Muscle layer of duodenum (tissue), 2 donors: ENCODE results near the gene ADCY3.

Source experiments
- H3K27ac ChIP-seq: one replicate; pipeline ENCODE4 v1.7.0; 2013; ENCODE audit warnings: mild to moderate bottlenecking, low read length
- H3K27me3 ChIP-seq: one replicate; pipeline ENCODE4 v1.7.0; 2013; ENCODE audit warnings: low read depth, mild to moderate bottlenecking, control low read depth, low read length
- H3K36me3 ChIP-seq, 2 donors: one replicate each; pipeline ENCODE4 v1.7.0; 2013; ENCODE audit warnings: low read length in 2 of 2, control low read depth in 1 of 2, mild to moderate bottlenecking in 1 of 2; ENCODE audit not compliant: insufficient read depth in 2 of 2, control insufficient read depth in 1 of 2
- H3K4me1 ChIP-seq, 2 donors: one replicate each; pipeline ENCODE4 v1.7.0; 2013; ENCODE audit warnings: low read length in 2 of 2, mild to moderate bottlenecking in 2 of 2, control low read depth in 1 of 2, moderate library complexity in 1 of 2; ENCODE audit not compliant: insufficient read depth in 2 of 2, control insufficient read depth in 1 of 2
- H3K4me3 ChIP-seq, 2 donors: one replicate each; pipeline ENCODE4 v1.7.0; 2013; ENCODE audit warnings: low read length in 2 of 2, low read depth in 1 of 2, mild to moderate bottlenecking in 1 of 2
- H3K9me3 ChIP-seq, 2 donors: one replicate each; pipeline ENCODE4 v1.7.0; 2013; ENCODE audit warnings: low read length in 2 of 2, control low read depth in 1 of 2, mild to moderate bottlenecking in 1 of 2; ENCODE audit not compliant: control insufficient read depth in 1 of 2
- donor health status: healthy.

The ADCY3 gene

DNA sequence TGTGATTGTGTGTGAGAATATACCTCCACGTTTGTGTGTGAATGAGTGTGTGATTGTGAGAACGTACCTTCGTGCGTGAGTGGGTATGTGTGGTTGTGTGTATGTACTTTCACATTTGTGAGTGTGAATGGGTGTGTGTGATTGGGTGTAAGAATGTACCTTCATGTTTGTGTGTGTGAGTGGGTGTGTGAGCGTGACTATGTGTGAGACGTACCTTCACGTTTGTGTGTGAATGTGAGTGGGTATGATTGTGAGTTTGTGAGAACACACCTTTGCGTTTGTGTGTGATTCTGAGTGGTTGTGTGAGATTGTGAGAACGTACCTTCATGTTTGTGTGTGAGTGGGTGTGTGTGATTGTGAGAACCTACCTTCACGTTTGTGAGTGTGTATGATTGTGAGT lies 5.8 kb upstream of the ADCY3 start:
- Histone ChIP-seq H3K36me3 (no peaks in the 10 kb centered on the region), H3K27ac (no peak overlapping the region), H3K27me3 (no peaks in the 10 kb centered on the region), H3K9me3 (no peaks in the 10 kb centered on the region), H3K4me1 (peaks cover 0 to 3% of the 10 kb centered on the region in 2 donors), H3K4me3 (no peak overlapping the region)

DNA sequence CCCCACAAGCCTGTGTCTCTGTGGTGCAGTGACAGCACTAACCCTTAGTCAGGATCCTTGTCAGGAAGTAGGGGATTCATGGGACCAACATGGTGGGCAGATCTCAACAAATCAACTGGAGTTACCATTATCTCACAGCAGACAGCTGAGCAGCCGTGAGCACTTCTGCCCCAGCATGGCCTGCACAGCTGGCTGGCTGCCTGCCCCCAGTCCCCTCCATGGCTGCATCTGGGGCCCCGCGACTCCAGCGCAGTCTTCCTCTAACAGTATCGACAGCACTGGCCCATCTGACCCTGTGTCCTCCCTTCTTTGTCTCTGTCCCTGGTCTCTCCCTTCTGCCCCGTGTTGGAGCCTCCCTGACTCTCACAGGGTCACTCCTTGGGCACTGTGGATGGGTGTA lies 4.7 kb upstream of the ADCY3 start:
- no peaks in the 10 kb centered on the region for H3K36me3 ChIP-seq
- no peaks in the 10 kb centered on the region for H3K27me3 ChIP-seq
- no peak overlapping the region for H3K4me3 ChIP-seq
- no peaks in the 10 kb centered on the region for H3K9me3 ChIP-seq
- no peak overlapping the region for H3K27ac ChIP-seq
- H3K4me1 ChIP-seq = peaks cover 0 to 7% of the 10 kb centered on the region in 2 donors

DNA sequence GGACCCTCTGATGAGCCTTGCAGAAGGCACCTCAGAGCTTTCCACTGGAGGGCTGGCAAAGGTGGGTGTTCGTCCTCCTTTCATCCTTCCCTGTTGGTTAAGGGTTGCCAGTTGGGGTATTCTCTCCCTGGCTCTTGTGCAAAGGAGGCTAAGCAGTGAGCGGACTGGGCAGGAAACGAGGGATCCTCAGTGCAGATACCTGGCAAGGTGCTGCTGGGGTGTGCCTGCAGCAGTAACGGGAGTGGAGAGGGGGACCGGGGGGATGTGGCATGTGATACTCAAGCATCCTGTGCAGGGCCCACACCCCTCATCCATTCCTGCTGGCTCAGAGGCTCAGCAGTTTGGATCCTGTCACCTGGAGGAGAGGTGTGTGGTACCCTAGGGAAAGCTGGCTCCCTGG lies 4.2 kb upstream of the ADCY3 start:
- Histone ChIP-seq H3K36me3 (no peaks in the 10 kb centered on the region), H3K27ac (no peak overlapping the region), H3K4me3 (no peak overlapping the region), H3K9me3 (no peaks in the 10 kb centered on the region), H3K27me3 (no peaks in the 10 kb centered on the region), H3K4me1 (peaks cover 0 to 8% of the 10 kb centered on the region in 2 donors)

DNA sequence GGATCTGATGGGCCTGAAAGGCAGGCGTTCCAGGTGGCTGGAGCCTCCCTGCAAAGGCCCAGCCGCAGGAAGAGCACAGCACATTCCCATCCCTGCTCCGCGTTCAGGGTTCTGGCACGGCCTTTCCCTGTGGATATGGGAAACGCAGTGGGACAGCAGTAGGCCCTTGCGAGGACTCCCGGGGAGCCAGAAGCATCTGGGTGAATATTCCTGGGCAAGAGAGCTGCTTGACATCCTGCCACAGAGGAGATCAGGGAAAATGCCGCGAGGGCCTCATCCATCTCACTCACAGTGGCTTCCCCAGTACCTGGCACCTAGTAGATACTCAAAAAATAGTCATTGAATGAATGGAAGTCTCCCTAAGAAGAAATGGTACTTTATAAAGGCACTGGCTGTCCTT lies 3.1 kb upstream of the ADCY3 start:
- H3K9me3 ChIP-seq = no peaks in the 10 kb centered on the region
- H3K4me3 ChIP-seq = no peak overlapping the region
- H3K36me3 ChIP-seq = no peaks in the 10 kb centered on the region
- H3K27me3 ChIP-seq = peaks cover 1% of the 10 kb centered on the region
- H3K27ac ChIP-seq = no peak overlapping the region
- peaks cover 0 to 19% of the 10 kb centered on the region in 2 donors for H3K4me1 ChIP-seq

DNA sequence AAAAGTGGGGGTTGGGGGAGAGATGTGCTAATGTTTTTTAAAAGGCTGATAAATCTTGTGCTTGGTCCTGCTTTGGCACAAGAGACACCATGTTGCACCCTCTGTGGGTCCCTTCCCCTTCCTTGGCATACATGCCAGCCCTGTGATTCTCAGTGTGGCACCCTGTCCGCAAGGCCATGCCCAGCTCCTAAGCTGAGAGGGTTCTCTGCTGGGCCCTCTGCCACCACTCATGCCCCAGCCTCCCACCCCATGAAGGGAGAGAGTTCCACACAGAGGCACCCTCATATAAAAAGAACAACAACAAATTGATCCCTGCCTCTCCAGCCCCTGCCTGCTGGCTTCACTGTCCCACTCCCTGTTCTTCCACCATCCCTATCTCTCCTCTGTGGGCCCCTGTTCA lies 2.5 kb upstream of the ADCY3 start:
- H3K27me3 ChIP-seq = peaks cover 3% of the 10 kb centered on the region
- H3K4me1 ChIP-seq = peaks cover 0 to 24% of the 10 kb centered on the region in 2 donors
- H3K27ac ChIP-seq = no peak overlapping the region
- no peak overlapping the region for H3K4me3 ChIP-seq
- no peaks in the 10 kb centered on the region for H3K36me3 ChIP-seq
- no peaks in the 10 kb centered on the region for H3K9me3 ChIP-seq

DNA sequence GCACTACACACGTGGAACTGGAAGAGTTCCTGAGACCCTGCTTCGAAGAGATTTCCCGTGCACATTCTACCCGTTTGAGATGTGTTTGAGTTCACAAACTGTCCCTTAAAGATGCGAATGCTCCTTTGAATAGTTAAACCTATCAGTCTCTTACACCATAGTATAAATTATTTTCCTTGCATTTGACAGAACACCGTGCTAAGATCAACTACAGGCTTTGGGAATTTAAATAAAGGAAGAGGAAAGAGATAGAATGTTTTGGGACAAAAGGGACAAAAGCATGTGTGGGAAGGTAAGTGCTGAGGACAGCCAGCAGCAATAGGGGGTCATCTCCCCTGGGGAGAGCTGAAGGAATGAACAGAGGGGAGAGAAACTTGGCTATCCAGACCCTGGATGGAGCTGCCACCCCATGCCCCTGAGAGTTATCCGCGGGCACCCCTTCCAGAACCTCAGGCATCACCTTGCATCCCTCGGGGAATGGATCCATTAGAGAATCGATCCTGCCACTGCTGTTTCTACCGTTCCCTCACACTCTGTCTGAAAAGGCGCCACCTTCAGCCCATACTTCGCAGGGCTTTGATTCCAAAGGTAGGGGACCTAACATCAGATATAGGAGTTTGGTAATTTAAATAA lies 888 bp upstream of the ADCY3 start:
- H3K4me1 ChIP-seq = peaks cover 0 to 27% of the 10 kb centered on the region in 2 donors
- H3K27ac ChIP-seq = no peak overlapping the region
- no peaks in the 10 kb centered on the region for H3K9me3 ChIP-seq
- peak overlapping the region; percentile 56 to 65 for H3K4me3 ChIP-seq
- no peaks in the 10 kb centered on the region for H3K36me3 ChIP-seq
- H3K27me3 ChIP-seq = peaks cover 3% of the 10 kb centered on the region

DNA sequence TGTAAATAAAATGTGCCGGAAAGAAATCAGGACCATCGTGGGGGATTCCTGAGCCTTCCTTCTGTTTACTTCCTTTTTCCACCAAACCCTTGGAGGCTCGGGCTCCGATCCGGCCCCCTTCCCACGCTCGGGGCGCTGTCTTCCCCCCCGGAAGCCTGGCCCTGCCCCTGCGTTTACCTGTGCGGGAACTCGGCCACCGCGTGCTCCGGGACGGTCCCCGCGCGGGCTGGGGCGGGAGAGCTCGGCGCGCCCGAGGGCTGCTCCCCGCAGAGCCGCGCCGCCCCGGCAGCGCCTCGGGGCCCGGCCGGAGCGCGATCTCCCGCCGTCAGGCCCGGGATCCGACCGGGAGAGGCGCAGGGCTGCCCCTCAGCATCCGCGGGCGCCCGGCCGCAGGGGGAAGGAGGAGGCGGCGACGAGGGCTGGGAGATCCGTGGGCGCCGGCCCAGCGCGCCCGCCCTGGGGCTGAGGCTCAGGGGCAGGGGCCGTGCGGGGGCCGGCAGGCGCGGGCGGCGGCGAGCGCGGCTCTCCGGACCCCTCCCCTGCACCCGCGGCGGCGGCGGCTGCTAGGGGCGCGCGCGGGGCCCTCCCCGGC lies 435 bp downstream of the ADCY3 start:
- H3K36me3 ChIP-seq = no peaks in the 10 kb centered on the region
- H3K27ac ChIP-seq = peak overlapping the region; percentile 43
- peaks cover 0 to 27% of the 10 kb centered on the region in 2 donors for H3K4me1 ChIP-seq

DNA sequence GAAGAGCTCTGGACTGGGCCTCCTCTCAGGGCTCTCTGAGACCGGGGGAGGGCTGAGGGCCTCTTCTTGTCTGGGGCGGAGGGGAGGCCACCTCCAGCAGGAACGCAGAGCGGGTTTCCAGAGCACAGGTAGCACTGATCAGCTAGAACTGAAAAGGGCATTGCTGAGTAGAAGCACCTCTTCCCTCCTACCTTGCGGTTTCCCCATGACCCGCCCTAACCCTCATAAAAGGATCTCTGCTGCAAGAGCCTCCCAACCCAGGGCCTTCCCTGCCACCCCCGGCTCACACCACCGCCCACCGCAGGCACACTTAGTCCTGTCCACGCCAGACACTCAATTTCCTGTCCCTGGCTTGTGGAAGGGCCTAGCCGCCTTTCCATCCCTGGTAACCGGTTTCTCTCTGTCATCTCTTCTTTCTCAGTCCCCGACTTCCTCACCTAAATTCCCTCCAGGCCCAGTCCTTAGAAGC lies 966 bp downstream of the ADCY3 start:
- peak overlapping the region; percentile 61 to 67 for H3K4me3 ChIP-seq
- H3K9me3 ChIP-seq = no peaks in the 10 kb centered on the region
- peak overlapping the region; percentile 43 for H3K27ac ChIP-seq
- H3K27me3 ChIP-seq = peaks cover 3% of the 10 kb centered on the region
- peaks cover 0 to 27% of the 10 kb centered on the region in 2 donors for H3K4me1 ChIP-seq
- no peaks in the 10 kb centered on the region for H3K36me3 ChIP-seq

More for the DNA sequence above, 435 bp downstream of the ADCY3 start:
- peaks cover 3% of the 10 kb centered on the region for H3K27me3 ChIP-seq
- H3K9me3 ChIP-seq = no peaks in the 10 kb centered on the region
- peak overlapping the region; percentile 61 to 67 for H3K4me3 ChIP-seq

DNA sequence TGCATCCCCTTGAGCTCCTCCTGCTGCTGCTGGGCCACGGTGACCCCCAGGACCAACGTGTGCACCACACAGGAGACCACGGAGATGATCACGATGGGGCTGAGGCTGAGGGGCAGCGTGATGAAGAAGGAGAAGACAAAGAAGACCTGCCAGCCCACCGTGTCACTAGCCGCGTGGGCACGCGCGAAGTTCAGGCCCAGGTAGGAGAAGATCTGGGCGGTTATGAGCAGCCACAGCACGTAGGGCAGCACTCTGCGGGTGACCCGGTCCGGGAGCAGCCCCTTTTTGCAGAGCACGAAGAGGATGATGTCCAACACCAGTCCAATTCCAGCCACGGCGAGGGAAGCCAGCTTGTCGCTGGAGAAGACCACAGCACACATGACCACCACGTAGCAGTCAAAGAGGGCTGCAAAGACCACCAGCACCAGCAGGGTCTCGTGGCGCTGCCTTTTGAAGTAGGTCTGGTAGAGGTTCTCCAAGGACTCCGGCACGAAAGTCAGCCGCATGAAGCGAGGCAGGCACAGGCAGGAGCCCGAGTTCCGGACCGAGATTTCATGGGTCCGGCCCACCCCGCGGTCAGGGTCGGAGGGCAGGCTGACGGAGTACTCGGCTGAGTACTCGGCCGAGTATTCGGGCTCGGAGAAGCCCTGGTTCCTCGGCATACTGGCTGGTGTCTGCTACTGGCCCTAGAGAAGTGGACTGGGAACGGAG lies 1.6 kb downstream of the ADCY3 start:
- H3K27me3 ChIP-seq = peaks cover 3% of the 10 kb centered on the region
- H3K27ac ChIP-seq = no peak overlapping the region
- H3K4me3 ChIP-seq = peak overlapping the region; percentile 61 to 67
- peaks cover 0 to 29% of the 10 kb centered on the region in 2 donors for H3K4me1 ChIP-seq
- no peaks in the 10 kb centered on the region for H3K36me3 ChIP-seq
- H3K9me3 ChIP-seq = no peaks in the 10 kb centered on the region

DNA sequence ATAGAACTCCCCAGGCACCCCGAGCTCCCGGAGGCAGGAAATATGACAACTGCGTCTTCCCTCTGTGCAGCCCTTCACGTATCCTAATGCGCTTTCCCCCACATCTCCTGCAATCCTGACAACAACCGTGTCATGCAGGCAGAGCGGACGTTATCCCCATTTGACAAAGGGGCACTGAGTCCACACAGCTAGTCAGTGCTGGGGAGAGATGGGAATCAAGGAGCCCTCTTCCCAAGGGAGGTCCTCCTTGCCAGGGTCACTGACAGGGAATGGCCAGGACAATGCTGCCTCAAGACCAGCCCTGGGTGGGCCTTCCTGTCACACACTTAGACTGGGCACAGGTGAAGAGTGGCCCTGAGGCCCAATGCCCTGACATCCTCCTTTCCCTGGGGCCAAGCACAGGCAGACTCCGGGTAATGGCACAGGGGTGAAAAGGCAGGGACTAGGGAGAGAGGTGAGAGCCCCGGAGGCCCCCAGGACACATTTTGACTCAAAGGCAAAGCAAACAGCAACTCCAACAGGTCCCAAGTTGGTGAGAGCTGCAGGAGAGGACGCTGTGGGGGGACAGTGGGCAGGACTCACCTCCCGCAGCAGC lies 2.2 kb downstream of the ADCY3 start:
- Histone ChIP-seq H3K36me3 (no peaks in the 10 kb centered on the region), H3K4me1 (peaks cover 0 to 31% of the 10 kb centered on the region in 2 donors), H3K27me3 (peaks cover 3% of the 10 kb centered on the region), H3K9me3 (no peaks in the 10 kb centered on the region), H3K4me3 (peak overlapping the region; percentile 61 to 67), H3K27ac (no peak overlapping the region)

DNA sequence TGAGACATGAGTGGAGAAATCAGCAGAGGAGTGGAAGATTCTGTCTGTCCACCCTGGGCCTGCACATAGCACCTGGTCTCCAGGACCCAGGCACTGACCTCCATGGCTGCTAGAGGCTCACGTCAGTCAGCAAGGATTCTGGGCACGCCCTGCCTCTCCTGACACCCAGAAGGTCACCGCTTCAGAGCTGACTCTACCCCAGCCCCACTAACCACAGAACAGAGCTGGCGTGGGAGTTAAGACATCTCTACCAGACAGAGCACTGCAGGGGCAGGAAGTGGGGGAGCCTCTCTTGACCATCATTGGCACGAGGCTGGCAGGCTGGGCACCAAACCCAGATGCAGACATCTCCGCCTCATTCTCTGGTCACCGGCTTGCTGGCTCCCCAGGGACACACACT lies 3.0 kb downstream of the ADCY3 start:
- Histone ChIP-seq H3K27me3 (peaks cover 3% of the 10 kb centered on the region), H3K27ac (no peak overlapping the region), H3K4me3 (no peak overlapping the region), H3K36me3 (no peaks in the 10 kb centered on the region), H3K4me1 (peaks cover 0 to 31% of the 10 kb centered on the region in 2 donors), H3K9me3 (no peaks in the 10 kb centered on the region)
